Measurements from ENCODE around the gene ATXN1L. TPM values are rescaled to one million over a fixed set of nuclear protein-coding genes. Genes with fewer than 3 reads are reported as not detected.

The ATXN1L gene
- total RNA-seq, 2 experiments from 2014 or later = 16.5 to 16.6 TPM

DNA sequence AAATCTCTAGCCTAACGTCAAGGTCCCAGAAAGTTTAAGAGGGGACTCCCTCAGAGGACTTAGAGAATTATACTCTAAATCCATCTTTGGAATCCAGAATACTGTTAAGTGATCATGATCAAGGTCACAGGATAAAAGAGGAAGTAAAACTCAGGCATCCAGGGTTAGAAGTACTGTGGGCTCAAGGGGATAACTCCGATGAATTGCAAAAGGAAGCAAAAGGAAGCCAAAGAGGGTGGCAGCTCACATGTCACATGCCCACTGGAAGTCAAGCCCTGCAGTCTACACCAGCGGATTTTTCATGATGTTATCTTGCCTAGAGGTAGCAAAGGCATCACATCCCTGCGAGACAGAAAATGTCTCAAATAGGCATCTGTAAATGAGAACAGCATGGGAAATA, 34.4 kb downstream of the ATXN1L start:
- CTCF ChIA-PET = no interaction called here
- POLR2A ChIA-PET = no interaction called here

DNA sequence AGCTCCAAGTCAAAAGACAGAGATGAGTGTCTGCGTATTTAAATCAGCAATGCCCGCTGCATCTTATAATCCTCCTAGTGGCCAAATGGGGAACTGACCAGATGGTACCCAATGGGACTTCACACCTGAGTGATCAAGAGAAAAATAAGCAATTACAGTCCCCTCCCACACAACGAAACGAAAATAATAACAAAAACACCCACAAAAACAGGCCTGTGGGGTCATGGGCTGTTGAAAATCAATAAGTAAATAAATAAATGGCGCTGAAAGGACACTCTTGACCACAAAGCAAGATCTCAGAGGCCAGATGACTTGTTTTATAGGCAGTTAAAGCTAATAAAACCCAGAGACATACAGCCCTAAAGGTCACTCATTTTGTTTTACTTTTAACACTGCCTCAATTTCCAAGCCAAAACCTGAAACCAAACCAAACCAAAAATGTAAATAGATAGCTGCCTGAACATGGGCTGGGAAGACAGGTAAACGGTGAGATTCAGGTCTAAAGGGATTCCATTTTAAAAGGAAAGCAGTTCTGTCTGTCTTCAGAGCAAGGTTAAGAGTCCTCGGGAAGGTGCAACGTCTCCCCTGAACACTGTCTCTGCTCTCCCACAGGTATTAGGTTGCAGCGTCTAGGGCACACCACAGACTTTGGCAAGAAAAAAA, 36.9 kb downstream of the ATXN1L start:
- CTCF ChIA-PET = interaction anchor here (0.6 to 4.0 kb wide), 17 partner anchors 10 to 198 kb away, joined by 3 to 39 read pairs (median 4); partner anchors contain the start of genes AP1G1, ATXN1L and IST1
- POLR2A ChIA-PET = interaction anchor here (0.6 to 1.8 kb wide), 6 partner anchors 12 to 88 kb away, joined by 3 to 5 read pairs (median 4); partner anchors contain the start of genes AP1G1, ATXN1L and IST1

DNA sequence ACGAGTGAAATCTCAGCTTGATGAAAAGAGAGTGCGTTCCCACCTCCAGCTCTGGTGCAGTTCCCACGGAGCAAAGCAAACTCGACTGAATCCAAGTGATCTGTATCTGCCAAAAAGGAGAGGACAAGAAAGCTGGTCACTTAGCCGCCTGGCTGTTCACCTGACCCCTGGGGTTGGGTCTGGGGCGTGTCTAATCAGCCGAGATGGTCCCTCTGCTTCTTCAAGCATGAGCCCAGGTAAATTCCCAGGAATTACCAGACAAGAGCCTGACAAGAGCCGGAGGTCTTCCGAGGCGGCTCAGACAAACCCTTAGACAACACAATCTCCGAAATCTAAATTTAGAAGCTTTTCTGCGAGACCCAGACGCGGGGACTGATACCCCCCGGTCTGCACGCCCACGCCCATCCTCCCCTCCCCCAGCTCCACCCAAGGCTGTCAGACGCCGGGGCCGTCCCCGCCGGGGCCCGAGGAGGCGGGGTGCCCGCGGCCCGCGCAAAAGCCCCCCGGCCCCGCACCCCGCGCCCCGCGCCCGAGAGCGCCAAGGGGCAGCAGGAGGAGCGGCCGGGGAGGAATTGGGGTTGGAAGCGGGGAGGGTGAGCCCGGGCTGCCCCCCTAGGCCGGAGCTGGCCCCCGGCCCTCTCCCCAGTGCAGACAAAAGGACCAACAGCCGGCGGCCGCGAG, 37.5 kb downstream of the ATXN1L start:
- ChIA-PET POLR2A (interaction anchor here (0.6 to 1.8 kb wide), 7 partner anchors 12 to 318 kb away, joined by 3 to 5 read pairs (median 4); partner anchors contain the start of genes AP1G1, ATXN1L and IST1), CTCF (interaction anchor here (0.5 to 4.0 kb wide), 17 partner anchors 9 to 199 kb away, joined by 3 to 39 read pairs (median 4); partner anchors contain the start of genes AP1G1, ATXN1L and IST1)

DNA sequence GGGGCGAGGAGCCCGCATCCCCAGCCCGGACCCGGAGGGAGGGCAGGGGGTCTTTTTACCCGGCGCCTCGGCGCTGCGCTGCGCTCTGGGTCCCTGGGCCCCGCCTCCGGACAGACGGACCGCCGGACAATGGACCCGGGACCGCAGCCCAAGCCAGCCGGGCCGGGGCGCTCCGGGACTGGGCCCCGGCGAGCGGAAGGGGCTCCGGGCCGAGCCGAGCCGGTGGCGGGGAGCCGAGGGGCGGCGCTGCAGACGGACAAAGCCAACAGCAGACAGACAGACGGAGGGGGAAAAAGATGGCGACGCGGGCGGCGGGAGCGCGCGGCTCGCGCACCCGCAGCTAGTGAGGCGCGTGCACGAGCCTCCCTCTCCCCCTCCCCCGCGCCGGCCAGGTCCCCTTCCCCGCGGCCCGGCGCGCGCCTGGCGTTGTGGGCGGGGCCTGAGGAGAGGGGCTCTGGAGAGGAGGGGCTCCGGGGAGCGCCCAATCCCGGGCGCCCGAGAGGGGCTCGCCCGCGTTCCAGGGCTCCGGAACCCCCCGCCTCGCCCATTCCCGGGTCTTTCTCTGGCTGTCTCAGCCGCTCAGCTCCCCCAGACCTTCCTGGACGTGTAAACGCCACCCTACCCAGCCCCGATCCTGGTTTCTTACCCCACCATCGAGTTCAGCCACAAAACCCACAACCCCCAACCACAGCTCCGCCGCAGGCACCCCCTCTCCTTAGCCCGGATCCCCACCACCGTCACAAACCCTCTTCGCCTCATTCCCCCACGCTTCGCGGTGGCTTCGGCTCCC, 38.3 kb downstream of the ATXN1L start, which contains the start of gene ZNF821:
Gene ZNF821 (minus strand): TSS at position 334 of the 790 bp plus-strand sequence. CDS start 4,236 bp downstream, outside the sequence.
- POLR2A ChIA-PET = interaction anchor here (0.7 to 1.5 kb wide), 6 partner anchors 11 to 319 kb away, joined by 3 to 15 read pairs (median 4); partner anchors contain the start of genes AP1G1 and IST1
- CTCF ChIA-PET = interaction anchor here (0.5 to 4.0 kb wide), 7 partner anchors 12 to 77 kb away, joined by 3 to 39 read pairs (median 5); partner anchors contain the start of genes AP1G1 and IST1

DNA sequence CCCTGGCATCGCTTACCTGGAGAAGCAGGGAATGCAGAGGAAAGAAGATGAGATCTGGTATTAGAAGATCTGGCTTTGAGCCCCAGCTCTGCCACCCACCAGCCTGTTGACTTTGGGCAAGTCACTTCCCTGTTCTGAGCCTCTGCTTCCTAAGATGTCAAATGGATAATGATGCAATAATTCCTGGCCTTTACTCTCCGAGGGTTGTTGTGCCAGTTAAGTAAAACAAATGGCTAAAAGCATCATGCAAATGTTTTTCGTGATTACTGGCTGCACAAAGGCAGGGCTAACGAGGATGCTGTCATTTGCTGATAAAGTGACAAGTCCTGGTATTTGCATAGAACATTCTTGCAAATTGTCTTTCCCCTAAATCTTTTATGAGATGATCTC, 39.5 kb downstream of the ATXN1L start:
- ChIA-PET CTCF (interaction anchor here (1.5 to 4.0 kb wide), 2 partner anchors 11 to 76 kb away, joined by 6 to 39 read pairs; partner anchors contain the start of gene IST1), POLR2A (interaction anchor here (1.3 kb wide), 1 partner anchor 9 kb away, joined by 15 read pairs; the partner anchor contains the start of gene IST1)

DNA sequence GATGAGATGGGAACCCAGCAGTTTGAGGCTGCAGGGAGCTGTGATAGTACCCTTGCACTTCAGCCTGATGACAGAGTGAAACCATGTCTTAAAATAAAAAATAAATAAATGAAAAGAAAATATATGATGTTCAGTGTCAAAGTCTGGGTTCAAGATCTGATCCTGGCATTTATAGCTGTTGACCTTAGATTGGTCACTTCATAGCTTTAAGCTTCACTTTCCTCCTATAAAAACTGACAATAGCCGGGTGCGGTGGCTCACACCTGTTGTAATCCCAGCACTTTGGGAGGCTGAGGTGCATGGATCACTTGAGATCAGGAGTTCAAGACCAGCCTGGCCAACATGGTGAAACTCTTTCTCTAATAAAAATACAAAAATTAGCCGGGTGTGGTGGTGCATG, 43.4 kb downstream of the ATXN1L start:
- CTCF ChIA-PET = interaction anchor here (1.2 kb wide), 1 partner anchor 48 kb away, joined by 5 read pairs; no protein-coding TSS in a partner anchor
- POLR2A ChIA-PET = no interaction called here

DNA sequence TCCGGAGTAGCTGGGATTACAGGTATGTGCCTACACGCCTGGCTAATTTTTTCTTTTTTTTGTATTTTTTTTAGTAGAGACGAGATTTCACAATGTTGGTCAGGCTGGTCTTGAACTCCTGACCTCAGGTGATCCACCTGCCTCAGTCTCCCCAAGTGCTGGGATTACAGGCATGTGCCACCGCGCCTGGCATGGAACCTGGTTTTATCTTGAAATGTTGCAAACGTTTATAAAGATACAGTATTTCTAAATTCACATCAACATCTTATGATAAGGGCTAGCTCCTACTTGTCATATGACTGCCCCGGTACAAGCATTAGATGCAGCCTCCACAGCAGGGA, 48.1 kb downstream of the ATXN1L start:
- POLR2A ChIA-PET = interaction anchor here (0.6 to 1.8 kb wide), 3 partner anchors 9 to 434 kb away, joined by 3 to 15 read pairs (median 3); no protein-coding TSS in a partner anchor
- CTCF ChIA-PET = interaction anchor here (0.7 to 4.9 kb wide), 3 partner anchors 10 to 97 kb away, joined by 3 to 39 read pairs (median 4); partner anchors contain the start of genes AP1G1 and ZNF821

DNA sequence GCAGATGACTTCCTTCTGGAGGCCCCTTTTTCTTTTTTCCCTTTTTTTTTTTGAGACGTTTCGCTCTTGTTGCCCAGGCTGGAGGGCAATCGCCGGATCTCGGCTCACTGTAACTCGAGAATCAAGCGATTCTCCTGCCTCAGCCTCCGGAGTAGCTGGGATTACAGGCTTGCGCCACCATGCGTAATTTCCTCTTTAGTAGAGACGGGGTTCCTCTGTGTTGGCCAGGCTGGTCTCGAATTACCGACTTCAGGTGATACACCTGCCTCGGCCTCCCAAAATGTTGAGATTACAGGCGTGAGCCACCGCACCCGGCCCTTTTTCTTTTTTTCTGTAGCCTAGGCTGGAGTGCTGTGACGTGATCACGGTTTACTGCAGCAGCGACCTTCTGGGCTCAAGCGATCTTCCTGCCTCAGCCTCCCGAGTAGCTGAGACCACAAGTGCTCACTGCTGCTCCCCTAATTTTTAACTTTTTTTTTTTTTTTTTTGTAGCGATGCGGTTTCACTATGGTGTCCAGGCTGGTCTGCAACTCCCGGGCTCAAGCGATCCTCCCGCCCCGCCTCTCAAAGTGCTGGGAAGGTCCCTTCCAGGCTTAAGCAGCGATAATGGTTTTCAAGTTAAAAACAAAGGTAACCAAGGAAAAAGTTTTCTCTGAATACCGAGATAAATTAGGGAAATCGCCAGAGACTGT, 48.6 kb downstream of the ATXN1L start:
- POLR2A ChIA-PET = interaction anchor here (0.6 to 2.9 kb wide), 6 partner anchors 10 to 435 kb away, joined by 3 to 15 read pairs (median 4); partner anchors contain the start of gene AP1G1
- CTCF ChIA-PET = interaction anchor here (0.5 to 4.9 kb wide), 4 partner anchors 11 to 98 kb away, joined by 3 to 39 read pairs (median 4); partner anchors contain the start of genes AP1G1 and ZNF821

DNA sequence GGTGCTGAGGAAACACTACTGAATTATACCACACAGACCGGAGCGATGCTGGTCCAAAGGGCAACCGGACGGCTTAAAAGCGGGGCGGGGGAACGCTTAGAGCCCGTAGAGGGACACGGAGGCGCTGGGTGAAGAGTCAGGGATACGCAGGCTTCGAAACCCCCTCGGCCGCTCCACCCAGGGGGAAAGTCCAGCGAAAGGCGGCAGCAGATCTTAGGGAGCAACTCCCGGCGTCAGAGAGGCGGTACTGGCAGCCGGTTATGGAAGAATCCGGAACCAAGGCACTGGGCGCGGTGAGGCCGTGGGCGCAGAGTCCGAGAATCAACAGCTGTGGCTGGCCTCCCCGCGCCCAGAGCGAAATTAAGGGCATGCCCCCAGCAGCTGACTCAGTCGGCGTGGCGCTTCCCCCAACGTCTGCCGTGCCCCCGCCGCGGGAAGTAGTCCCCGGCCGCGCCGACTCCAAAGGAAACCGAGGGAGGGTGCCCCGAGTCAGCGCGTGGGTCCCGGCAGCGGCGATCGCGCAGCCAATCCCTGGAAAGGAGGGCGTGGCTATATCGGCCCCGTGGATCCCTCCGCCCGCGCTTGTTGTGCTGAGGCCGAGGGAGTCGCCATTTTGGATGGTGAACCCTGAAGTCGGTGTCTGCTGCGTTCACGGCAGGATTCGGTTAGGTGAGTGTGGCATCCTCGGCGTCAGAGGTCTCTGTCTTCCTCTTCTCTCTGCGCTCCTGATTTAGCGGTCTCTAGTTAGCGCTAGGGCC, 49.3 kb downstream of the ATXN1L start, which contains the start of gene IST1:
Gene IST1 (plus strand): TSS at position 611 of the 758 bp plus-strand sequence. CDS start 20,110 bp downstream, outside the sequence.
- POLR2A ChIA-PET = interaction anchor here (0.6 to 2.9 kb wide), 5 partner anchors 10 to 86 kb away, joined by 3 to 15 read pairs (median 9); partner anchors contain the start of gene AP1G1
- CTCF ChIA-PET = interaction anchor here (1.4 to 4.9 kb wide), 3 partner anchors 11 to 87 kb away, joined by 4 to 39 read pairs (median 4); partner anchors contain the start of genes AP1G1 and ZNF821

DNA sequence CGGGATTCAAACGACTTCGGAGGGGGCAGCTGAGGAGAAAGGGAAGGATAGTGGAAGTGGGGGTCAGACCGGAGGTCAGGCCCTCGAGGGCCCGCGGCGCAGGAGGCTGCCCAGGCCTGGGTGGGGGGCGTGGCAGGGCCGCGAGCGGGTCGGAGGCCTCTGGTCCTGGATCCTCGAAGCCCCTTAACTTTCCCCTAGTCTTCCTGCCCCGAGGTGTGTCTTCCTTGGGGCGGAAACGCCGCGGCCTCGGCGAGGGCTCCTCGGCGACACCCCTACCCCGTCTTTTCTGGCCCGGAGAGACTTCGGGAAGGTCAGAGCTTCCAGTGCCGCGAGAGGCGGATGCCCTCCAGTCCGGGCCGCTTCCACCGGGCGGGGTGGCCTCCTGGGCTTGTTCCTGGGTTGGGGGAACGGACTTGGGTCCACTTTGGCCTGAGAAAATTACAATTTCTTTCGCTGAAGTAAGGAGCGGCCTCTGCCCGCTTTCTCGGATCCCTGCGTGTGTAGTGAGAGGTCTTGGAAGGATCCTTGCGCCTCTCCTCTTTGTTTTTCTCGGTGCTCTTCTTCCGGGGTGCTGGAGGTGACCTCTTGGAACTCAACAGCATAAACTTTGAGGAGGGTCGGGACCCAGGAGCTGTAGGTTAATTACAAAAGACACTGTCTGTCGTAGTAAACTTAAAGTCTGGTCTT, 50.0 kb downstream of the ATXN1L start:
- CTCF ChIA-PET = interaction anchor here (1.0 to 4.9 kb wide), 3 partner anchors 12 to 66 kb away, joined by 4 to 39 read pairs (median 4); partner anchors contain the start of gene ZNF821
- POLR2A ChIA-PET = interaction anchor here (0.6 to 2.9 kb wide), 6 partner anchors 11 to 87 kb away, joined by 3 to 15 read pairs (median 7); partner anchors contain the start of gene AP1G1

DNA sequence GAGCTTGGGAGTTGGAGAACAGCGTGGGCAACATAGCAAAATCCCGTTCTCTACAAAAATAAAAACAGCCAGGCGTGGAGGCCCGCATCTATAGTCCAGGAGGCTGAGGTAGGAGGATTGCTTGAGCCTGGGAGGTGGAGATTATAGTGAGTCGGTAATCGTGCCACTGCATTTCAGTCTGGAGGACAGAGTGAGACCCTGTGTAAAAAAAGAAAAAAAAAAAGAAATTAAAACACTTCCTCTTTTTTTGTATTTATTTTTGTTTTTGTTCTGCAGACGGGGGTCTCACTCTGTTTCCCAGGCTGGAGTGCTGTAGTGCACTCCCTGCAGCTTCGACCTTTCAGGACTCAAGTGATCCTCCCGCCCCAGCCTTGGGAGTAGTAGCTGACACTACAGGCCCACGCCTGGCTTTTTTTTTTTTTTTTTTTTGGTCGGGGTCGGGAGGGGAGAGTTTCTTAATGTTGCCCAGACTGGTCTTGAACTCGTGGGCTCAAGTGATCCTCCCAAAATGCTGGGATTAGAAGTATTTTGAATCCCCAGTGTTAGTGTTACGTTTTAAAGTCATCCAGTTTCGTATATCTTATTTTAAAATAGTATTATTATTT, 51.1 kb downstream of the ATXN1L start:
- POLR2A ChIA-PET = interaction anchor here (2.9 kb wide), 1 partner anchor 88 kb away, joined by 9 read pairs; the partner anchor contains the start of gene AP1G1
- CTCF ChIA-PET = interaction anchor here (1.0 to 4.9 kb wide), 3 partner anchors 13 to 65 kb away, joined by 4 to 39 read pairs (median 4); partner anchors contain the start of gene ZNF821

DNA sequence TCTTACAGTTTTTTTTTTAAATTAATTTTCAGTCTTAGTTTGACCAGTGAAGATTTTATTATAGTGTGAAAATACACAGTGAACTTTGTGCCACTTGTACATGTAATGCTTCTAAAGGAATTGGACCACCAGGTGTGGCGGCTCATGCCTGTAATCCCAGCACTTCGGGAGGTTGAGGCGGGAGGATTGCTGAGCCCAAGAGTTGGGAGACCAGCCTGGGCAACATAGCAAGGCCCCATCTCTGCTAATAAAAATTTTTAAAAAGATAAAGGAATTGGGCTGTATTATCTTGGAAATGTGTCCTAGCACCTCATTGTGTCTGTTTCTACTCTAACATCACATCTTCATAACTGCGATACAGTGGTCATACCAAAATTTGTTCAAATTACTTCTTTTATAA, 53.4 kb downstream of the ATXN1L start:
- POLR2A ChIA-PET = interaction anchor here (0.6 kb wide), 1 partner anchor 9 kb away, joined by 10 read pairs; no protein-coding TSS in a partner anchor

DNA sequence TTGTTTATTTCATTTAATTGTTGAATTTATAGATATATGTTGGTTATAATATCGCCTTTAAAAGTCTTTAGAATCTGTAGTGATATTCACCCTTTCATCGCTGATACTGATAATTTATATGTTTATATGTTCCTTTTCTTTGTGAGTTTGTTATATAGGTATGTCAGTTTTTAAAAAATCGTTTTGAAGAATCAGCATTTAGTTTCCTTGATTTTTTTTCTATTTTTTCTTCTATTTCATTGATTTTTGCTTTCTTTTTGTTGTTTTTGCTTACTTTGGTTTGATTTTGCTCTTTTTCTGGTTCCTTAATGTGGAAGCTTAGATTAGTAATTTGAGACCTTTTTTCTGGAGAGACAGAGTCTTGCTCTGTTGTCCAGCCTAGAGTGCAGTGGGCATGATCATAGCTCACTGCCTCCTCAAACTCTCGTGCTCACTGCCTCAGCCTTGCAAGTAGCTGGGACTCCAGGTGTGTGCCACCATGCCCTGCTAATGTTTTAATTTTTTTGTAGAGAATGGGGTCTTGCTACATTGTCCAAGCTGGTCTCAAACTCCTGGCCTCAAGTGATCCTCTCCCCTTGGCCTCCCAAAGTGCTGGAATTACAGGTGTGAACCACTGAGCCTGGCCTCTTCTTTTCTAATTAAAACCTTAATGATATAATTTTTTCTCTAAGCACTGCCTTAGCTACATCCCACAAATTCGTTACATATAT, 57.0 kb downstream of the ATXN1L start:
- POLR2A ChIA-PET = no interaction called here
- CTCF ChIA-PET = no interaction called here

More for the DNA sequence above, 53.4 kb downstream of the ATXN1L start:
- CTCF ChIA-PET = interaction anchor here (1.2 kb wide), 1 partner anchor 10 kb away, joined by 3 read pairs; no protein-coding TSS in a partner anchor

DNA sequence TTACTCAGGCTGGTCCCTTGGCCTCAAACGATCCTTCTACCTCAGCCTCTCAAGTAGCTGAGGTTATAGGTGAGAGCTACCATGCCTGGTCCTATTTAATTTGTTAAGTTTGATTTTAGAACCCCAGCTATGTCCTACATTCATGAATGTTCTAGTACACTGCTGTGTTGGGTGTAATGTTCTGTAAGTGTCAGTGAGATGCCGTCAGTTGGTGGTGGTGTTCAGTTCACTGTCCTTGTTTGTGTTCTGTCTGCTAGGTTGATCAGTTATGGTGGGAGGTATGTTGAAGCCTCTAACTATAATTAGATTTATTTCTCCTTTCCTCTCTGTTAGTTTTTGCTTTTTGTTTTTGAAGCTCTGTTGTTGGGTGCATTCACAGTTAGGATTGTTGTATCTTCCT, 57.8 kb downstream of the ATXN1L start:
- POLR2A ChIA-PET = no interaction called here

DNA sequence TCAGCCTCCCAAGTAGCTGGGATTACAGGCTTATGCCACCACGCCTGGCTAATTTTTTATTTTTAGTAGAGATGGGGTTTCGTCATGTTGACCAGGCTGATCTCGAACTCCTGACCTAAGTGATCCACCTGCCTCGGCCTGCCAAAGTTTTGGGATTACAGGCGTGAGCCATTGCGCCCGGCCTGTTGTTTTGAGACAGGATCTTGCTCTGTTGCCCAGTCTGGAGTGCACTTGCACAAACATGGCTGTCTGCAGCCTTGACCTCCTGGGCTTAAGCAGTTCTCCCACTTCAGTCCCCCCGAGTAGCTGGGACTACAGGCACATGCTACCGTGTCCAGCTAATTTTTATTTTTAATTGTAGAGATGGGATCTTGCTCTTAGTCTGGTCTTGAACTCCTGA, 58.5 kb downstream of the ATXN1L start:
- ChIA-PET POLR2A (no interaction called here), CTCF (no interaction called here)

More for the DNA sequence above, 57.8 kb downstream of the ATXN1L start:
- CTCF ChIA-PET = no interaction called here
